ENCODE results near the gene ATP4B. TPM values are rescaled to one million over a fixed set of nuclear protein-coding genes. Genes with fewer than 3 reads are reported as not detected.

The ATP4B gene
- polyA plus RNA-seq, 1 donor (not counting 4 experiments of a cell fraction or from before 2014, with no cell fraction given) = not detected

DNA sequence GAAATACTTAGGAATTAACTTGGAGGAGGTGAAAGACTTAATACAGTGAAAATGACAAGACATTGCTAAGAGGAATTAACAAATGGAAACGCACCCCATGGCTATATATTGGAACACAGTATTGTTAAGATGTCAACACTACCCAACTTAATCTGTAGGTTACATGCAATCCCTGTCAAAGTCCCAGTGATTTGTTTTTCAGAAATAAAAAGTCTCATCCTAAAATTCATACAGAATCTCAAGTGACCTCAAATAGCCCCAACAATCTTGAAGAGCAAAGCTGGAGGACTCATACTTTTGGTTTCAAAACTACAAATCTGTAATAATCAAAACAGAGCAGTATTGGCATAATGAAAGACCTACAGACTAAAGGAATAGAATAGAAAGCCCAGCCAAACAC, 13.2 kb downstream of the ATP4B start:
- Histone ChIP-seq H3K4me1 (ENCODE audit: control insufficient read depth, extremely low read depth, insufficient read depth, low read length) (peaks cover 2% of the 10 kb centered on the region), H3K27me3 (ENCODE audit: control insufficient read depth, extremely low read depth, insufficient read depth, low read length) (no peaks in the 10 kb centered on the region), H3K4me3 (ENCODE audit: control insufficient read depth in 2 of 3, extremely low read depth in 1 of 3, insufficient read depth in 2 of 3, low read depth in 1 of 3, low read length in 3 of 3) (no peak overlapping the region), H3K36me3 (ENCODE audit: control insufficient read depth in 2 of 2, extremely low read depth in 1 of 2, insufficient read depth in 2 of 2, low read length in 2 of 2) (peaks cover 5 to 10% of the 10 kb centered on the region in 2 experiments), H3K27ac (ENCODE audit: control insufficient read depth, insufficient read depth, low read length) (no peak overlapping the region), H3K9me1 (ENCODE audit: control insufficient read depth, extremely low read depth, insufficient read depth, low read length) (no peaks in the 10 kb centered on the region), H3K9me3 (ENCODE audit: control insufficient read depth, low read depth, low read length) (peaks cover 2% of the 10 kb centered on the region), H3K9ac (ENCODE audit: control insufficient read depth, extremely low read depth, insufficient read depth, low read length) (no peak overlapping the region), H3K79me2 (ENCODE audit: control insufficient read depth, insufficient read depth, low read length) (no peaks in the 10 kb centered on the region), H4K20me1 (ENCODE audit: control insufficient read depth, extremely low read depth, insufficient read depth, low read length) (no peaks in the 10 kb centered on the region), H3K4me2 (ENCODE audit: control insufficient read depth, extremely low read depth, insufficient read depth, low read depth, low read length) (no peak overlapping the region), H2AFZ (ENCODE audit: control insufficient read depth, low read length) (no peak overlapping the region)
- FAIRE-seq (no peak), DNase-seq (ENCODE audit: low read depth, low spot score) (no peak)
- dilution Hi-C loops (cut with MboI; ENCODE audit: extremely low pct_ligation_motif_present, low sequenced_read_pairs) = no loop called here
- no peak for TF ChIP-seq EZH2 (IDR thresholded peaks at IDR 0.05; ENCODE audit: low read length)
- TF ChIP-seq, protein P1, sequence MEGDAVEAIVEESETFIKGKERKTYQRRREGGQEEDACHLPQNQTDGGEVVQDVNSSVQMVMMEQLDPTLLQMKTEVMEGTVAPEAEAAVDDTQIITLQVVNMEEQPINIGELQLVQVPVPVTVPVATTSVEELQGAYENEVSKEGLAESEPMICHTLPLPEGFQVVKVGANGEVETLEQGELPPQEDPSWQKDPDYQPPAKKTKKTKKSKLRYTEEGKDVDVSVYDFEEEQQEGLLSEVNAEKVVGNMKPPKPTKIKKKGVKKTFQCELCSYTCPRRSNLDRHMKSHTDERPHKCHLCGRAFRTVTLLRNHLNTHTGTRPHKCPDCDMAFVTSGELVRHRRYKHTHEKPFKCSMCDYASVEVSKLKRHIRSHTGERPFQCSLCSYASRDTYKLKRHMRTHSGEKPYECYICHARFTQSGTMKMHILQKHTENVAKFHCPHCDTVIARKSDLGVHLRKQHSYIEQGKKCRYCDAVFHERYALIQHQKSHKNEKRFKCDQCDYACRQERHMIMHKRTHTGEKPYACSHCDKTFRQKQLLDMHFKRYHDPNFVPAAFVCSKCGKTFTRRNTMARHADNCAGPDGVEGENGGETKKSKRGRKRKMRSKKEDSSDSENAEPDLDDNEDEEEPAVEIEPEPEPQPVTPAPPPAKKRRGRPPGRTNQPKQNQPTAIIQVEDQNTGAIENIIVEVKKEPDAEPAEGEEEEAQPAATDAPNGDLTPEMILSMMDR (optimal IDR thresholded peaks at IDR 0.05 in 1 of 3, IDR thresholded peaks at IDR 0.05 in 1 of 3, conservative IDR thresholded peaks at IDR 0.05 in 1 of 3; ENCODE audit: extremely low read depth in 1 of 3, insufficient read depth in 2 of 3, low read length in 3 of 3) = no peak

DNA sequence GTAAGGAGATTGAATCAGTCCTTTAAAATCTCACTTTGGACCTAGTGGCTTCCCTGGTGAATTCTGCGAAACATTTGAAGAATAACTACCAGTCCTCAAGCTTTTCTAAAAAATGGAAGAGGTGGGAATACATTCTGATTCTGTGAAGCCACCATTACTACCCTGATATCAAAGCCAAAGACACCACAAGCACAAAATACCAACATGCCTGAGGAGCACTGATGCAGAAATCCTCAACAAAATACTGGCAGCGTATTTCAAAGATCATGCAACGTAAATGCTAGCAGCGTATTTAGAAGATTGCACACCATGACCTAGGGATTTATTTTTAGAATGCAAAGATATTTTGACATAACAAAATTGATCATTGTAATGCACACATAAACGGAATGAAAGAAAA, 14.4 kb downstream of the ATP4B start:
- Histone ChIP-seq H3K79me2 (ENCODE audit: control insufficient read depth, insufficient read depth, low read length) (no peaks in the 10 kb centered on the region), H3K4me1 (ENCODE audit: control insufficient read depth, extremely low read depth, insufficient read depth, low read length) (peaks cover 2% of the 10 kb centered on the region), H3K4me3 (ENCODE audit: control insufficient read depth in 2 of 3, extremely low read depth in 1 of 3, insufficient read depth in 2 of 3, low read depth in 1 of 3, low read length in 3 of 3) (no peak overlapping the region), H3K27ac (ENCODE audit: control insufficient read depth, insufficient read depth, low read length) (no peak overlapping the region), H3K27me3 (ENCODE audit: control insufficient read depth, extremely low read depth, insufficient read depth, low read length) (no peaks in the 10 kb centered on the region), H4K20me1 (ENCODE audit: control insufficient read depth, extremely low read depth, insufficient read depth, low read length) (no peaks in the 10 kb centered on the region), H3K9me1 (ENCODE audit: control insufficient read depth, extremely low read depth, insufficient read depth, low read length) (no peaks in the 10 kb centered on the region), H3K4me2 (ENCODE audit: control insufficient read depth, extremely low read depth, insufficient read depth, low read depth, low read length) (no peak overlapping the region), H3K36me3 (ENCODE audit: control insufficient read depth in 2 of 2, extremely low read depth in 1 of 2, insufficient read depth in 2 of 2, low read length in 2 of 2) (peaks cover 10 to 20% of the 10 kb centered on the region in 2 experiments), H3K9me3 (ENCODE audit: control insufficient read depth, low read depth, low read length) (peaks cover 2% of the 10 kb centered on the region), H3K9ac (ENCODE audit: control insufficient read depth, extremely low read depth, insufficient read depth, low read length) (no peak overlapping the region), H2AFZ (ENCODE audit: control insufficient read depth, low read length) (no peak overlapping the region)
- FAIRE-seq (no peak), DNase-seq (ENCODE audit: low read depth, low spot score) (no peak)
- dilution Hi-C loops (cut with MboI; ENCODE audit: extremely low pct_ligation_motif_present, low sequenced_read_pairs) = no loop called here
- TF ChIP-seq, protein P1 (optimal IDR thresholded peaks at IDR 0.05 in 1 of 3, IDR thresholded peaks at IDR 0.05 in 1 of 3, conservative IDR thresholded peaks at IDR 0.05 in 1 of 3; ENCODE audit: extremely low read depth in 1 of 3, insufficient read depth in 2 of 3, low read length in 3 of 3) = no peak
- no peak for TF ChIP-seq EZH2 (IDR thresholded peaks at IDR 0.05; ENCODE audit: low read length)

Measured in keratinocyte (primary cell).